HG02938 (cell line): ENCODE data around the gene YY1.
"Not testable (repeated sequence)": the region's sequence is repeated elsewhere in the genome, so short reads cannot be mapped to it uniquely, and the experiment has no call there.

Experiments used
- ATAC-seq: cut with Tn5 transposase; IDR thresholded peaks from one replicate; pipeline ENCODE4 v1.9.1; 2021; ENCODE audit warnings: mild to moderate bottlenecking, moderate library complexity; ENCODE audit not compliant: unreplicated experiment

The YY1 gene

DNA sequence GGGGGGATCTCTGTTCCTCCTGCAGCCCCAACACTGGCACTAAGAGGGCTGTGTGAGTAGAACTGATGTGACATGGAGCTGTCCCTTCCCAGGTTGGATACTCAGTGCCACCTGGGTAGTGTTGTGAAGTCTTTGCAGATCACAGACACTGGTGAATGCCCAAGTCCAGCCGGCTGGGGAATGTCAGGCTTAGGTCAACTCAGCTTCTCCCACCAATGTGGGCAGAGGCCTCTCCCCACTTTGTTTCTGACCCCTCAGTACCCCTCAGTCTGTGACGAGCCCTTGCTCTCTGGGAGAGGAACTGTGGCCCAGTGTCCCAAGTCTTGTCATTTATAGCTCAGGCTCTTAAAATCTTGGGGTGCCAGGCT is 56.0 kb downstream of the YY1 start:
- ATAC-seq: no peak

DNA sequence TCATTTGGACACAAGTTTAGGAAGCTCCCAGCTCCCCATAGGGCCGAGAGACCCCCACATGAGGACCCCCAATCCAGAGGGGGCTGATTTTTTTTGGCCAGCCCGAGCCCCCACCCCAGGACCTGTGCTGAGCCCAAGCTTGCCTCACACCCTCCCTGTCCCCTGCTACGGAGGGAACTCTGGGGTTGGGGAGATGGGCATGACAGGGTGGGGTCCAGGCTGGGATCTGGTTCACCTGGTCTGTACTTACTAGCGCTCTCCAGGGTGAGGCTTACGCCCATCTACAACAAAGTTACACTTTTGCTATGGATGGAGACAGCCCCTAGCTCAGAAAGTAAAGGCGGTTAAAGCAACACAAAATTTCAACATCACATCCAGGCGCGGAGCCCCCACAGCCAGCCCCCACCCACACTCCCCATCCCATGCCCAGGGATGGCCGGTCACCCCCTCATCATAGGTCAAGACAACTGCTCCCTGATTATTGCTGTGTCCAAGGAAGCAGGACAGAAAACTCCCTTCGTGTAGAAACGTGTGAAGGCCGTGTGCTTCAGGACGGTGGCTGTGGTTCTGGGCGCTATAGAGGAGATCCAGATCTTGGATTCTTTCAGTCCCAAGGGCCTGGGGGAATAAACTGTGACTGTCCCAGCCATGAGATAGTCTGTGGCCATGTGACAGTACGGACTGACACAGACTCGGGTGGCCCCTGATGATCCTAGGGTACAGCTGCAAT is 56.6 kb downstream of the YY1 start:
- no peak for ATAC-seq

DNA sequence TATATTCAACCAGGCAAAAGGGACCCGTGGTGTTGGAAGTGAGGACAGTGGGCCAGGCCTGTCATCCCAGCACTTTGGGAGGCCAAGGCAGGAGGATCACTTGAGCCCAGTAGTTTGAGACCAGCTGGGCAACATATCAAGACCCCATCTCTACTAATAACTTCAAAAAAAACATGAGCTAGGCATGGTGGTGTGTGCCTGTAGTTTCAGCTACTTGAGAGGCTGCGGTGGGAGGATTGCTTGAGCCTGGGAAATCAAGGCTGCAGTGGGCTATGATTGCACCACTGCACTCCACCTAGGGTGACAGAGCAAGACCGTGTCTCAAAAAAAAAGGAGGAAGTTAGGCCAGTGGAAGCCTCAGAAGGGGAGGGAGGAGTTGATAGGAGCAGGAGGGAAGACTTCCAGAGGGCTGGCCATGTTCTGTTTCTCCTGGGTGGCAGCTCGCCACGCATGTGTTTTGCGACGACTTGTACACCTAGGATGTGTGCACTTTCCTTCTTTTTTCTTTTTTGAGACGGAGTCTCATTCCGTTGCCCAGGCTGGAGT is 57.2 kb downstream of the YY1 start:
- ATAC-seq: no peak

DNA sequence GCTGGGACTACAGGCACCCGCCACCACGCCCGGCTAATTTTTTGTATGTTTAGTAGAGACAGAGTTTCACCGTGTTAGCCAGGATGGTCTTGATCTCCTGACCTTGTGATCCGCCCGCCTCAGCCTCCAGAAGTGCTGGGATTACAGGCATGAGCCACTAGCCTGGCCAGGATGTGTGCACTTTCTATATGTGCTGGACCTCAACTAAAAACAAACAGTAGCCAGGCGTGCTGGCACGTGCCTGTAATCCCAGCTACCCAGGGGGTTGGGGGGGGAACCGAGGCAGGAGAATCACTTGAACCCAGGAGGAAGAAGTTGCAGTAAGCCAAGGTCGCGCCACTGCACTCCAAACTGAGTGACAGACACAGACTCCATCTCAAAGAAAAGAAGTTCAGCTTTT is 57.8 kb downstream of the YY1 start:
- not testable (repeated sequence) for ATAC-seq

DNA sequence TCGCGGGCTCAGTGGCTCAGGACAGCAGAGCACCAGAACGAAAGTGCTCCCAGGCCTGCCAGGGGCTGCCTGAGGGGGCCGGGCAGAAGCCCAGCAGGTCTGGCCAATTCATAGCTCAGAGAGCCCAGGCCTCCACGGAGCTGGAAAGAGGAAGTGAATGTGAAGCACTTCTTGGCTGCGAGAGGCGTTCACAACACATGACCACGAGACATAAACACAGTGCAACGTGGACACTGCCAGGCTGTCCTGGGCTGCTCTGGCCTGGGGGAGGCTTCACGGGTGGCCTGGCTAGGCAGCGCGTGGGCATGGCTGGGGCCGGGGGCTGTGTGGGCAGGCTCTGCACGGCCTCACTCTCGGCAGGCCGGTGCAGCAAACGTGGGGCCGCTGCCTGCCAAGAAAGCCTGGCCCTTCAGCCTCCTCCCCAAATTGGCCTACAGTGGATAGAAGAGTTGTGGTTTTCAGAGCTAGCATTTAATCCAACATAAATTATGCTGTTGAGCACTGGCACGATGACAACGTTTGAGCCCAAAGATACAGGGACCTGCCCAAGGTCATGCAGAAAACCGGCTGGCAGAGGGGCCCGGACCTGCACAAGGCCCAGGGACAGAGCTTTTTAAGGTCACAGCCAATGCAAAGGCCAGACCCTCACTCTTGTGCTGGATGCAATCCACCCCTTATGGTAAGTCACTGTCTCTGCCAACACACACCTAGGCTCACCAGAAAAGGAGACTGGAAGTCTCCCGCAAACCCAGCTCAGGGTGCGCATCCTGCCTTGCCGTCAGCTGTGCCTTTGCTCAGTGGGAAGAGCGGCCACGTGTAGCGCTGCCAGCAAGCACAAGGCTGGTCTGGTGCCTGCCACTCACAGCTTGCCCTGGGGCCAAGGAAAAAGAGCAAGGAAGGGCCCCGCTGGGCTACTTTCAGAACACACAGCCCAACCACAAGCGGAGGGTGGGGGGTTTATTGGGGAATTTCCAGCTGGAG is 58.7 kb downstream of the YY1 start:
- ATAC-seq: peak; percentile 92

DNA sequence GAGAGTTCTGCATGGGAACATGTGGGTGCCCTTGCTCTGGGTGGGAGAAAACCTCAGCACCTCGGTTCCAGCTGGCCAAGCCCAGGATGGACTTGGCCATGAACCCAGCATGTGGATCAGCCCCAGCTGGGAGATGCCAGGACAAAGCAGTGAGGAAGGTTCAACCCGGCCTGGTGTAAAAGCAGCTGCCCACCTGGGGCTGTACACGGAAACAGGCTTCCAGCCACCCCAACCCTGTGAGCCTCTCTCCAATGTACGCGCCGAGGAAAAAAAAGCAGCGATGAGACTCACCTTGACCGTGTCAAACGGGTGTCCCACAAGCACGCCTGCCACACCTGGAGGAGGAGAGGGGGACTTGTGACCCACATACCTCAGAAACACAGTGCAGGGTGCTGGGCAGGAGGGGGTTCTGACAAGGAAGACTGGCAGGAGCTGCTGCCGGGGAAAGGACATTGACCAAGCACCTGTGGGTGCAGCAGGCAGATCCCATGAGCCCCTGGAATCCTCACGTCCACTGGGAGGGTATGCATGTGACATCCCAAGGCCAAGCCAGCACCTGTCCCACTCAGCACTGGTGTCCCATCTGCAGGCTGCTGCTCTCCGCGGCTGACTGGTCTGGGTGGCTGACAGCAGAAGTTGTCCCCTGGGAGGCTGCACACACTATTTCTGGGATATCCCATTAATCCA is 59.8 kb downstream of the YY1 start:
- ATAC-seq: no peak

DNA sequence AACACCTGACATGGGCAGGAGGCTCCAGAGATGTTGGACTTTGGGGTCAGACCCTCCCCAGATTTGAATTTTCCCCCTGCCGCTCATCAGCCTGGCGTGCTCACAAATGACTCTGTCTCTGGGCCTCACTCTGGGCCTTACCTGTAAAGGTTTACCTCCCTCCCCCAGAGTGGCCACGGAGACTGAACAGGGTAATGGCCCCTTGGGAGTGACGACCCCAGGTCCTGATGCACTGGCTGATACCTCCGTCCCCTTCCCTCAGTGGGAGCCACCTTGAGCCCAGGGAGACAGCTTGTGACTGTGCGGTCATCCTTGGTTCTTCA is 60.3 kb downstream of the YY1 start:
- ATAC-seq: no peak

DNA sequence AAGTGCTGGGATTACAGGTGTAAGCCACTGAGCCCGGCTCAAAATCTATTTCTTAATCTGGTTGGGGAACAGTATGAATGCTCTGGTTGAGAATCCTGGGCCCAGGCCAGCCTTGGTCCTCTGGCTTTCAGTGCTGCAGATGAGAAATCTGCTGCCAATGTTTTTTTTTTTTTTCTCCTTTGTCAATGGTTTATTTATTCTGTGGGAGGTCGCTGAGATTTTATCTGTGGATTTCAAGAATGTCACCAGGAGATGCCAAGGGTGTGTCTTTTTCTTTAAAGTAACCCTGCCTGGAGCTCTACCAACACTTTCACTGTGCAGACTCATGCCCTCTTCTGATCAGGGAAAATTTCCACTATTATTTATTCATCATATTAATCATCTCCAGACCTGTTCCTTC is 63.7 kb downstream of the YY1 start:
- no peak for ATAC-seq

DNA sequence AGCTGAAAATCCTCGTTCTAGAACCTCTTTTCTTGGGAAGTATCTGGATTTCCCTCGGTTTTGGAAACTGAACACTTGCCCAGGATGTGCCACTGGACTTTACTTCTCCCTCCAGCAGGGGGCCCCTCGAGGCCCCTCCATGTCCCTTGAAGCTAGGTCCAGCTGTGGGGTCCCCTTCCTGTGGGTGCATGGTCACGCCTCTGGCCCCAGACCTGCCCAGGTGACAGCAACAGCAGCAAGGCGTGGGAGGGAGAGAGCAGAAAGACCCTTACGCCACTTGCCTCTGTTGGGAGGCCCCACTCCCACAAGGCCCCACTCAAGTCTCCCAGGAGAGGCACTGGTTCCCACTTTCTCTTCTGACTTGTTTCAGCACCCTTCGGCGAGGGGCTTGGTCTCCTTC is 64.2 kb downstream of the YY1 start:
- no peak for ATAC-seq

DNA sequence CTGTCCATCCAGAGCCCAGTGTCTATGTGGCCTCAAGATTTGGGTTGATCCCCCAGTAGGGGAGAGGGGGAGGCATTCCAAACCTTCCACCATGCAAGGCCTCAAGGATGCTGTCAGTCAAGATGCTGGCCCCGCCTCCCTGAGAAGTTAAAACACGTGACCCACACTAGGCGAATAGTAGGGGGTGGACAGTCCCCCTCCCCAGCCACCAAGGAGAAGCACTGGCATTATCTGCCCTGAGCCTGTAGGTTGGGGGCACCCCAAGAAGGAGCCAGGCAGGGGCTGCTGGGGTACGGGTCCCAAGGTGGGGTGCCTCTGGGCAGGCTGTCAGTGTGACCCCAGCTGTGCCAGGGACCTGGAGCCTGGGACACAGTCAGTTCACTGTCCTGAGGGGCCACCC is 65.0 kb downstream of the YY1 start:
- no peak for ATAC-seq

DNA sequence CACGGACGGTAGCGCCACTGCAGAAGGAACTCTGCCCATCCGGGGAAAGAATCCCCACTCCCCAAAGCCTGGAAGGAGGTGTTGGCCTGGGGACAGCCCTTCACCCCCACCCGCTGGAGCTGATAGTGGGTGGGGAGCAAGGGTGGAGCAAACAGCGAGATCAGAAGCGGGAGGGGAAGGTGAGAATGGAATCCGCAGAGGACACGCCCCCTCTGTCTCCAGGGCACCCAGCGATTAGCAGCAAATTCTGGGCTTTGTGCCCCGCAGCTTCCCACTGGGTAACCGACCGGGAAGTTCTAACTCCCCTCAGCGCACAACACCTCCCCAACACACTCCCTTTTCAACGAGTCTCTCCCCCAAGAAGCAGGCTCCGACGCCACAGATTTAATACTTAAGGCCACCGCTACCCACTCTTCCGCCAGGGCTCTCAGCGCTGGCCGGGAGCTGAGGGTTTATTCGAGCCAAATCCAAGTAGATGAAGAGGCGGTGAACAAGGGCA is 65.9 kb downstream of the YY1 start:
- ATAC-seq: no peak

DNA sequence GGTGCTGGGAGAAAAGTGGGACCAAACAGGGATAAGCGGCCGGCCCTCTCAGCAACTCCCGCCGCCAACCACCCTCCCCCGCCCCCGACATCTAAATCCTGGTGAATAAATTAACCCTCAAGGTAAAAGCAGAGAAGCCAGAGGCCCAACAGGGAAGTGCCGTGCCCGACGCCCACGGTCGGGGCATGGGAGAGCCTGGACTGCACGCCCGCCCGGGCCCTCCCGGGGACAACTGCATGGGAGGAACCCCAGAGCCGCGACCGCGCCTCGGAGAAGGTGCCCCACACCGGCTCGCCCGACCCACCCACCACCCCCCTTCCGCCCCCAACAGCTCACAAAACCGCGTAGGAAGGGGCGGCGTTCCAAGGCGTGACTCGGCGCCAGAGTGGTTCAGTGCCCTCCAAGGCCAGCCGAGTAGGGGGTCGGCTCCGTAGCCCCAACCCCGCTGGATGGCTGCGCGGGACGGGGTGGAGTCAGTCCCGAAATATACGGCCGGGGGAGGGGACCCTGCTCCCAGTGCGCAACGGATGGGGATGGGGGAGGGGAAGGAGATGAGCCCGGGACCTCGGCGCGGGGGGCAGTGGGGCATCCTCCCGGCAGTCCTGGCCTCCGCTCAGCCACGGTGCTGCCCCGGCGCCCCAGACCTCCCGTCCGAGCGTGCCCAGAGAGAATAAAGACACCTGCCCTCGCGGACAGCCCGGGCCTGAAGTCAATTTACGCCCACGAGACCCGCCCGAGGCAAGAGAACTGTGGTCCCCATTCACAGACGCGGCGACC is 66.6 kb downstream of the YY1 start:
- ATAC-seq: no peak

DNA sequence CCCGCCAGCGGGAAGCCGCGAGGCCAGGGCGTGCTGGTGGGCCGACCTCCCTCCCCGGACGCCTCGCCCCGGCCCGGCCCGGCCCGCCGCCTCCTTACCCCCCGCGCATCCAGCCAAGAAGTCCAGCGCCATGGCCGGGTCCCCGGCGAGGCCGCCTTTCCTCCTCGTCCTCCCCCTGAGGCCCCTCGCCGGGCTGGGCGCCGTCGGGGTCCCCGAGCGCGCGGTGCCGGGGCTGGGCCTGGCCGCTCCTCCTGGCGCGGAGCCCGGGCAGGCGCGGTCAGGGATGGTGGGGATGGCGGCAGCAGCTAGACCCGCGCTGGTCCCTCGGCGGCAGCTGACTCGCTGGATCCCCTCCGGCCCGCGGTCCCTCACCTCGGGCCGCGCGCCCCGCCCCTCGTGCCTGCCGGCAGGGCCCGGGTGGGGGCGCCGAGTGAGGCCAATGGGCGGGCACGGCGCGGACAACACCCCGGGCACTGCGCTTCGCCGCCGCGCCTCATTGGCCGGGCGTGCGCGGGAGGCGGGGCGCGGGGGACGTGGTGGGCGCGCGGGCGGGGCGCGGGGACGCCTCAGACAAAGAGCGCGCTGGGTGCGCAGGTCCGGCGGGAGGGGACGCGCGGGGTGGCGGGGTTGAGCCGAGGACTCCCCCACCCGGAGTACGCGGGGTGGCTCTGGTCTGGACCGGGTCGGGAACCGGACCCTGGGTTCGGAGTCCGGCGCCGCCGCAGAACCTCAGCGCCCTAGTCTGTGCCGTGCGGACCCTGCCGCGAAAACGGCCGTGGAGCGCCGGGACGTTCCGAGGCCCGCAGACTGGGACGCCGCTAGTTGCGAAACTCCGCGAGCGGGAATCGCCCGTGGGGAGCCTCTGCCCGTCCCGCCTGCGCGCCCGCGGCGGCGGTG is 67.4 kb downstream of the YY1 start, which contains the start of gene SLC25A29:
Gene SLC25A29, minus strand, starts transcription at position 344 of the 897 bp plus-strand sequence. Its CDS starts 212 bp downstream, at position 132.
- ATAC-seq: peak; percentile 70

DNA sequence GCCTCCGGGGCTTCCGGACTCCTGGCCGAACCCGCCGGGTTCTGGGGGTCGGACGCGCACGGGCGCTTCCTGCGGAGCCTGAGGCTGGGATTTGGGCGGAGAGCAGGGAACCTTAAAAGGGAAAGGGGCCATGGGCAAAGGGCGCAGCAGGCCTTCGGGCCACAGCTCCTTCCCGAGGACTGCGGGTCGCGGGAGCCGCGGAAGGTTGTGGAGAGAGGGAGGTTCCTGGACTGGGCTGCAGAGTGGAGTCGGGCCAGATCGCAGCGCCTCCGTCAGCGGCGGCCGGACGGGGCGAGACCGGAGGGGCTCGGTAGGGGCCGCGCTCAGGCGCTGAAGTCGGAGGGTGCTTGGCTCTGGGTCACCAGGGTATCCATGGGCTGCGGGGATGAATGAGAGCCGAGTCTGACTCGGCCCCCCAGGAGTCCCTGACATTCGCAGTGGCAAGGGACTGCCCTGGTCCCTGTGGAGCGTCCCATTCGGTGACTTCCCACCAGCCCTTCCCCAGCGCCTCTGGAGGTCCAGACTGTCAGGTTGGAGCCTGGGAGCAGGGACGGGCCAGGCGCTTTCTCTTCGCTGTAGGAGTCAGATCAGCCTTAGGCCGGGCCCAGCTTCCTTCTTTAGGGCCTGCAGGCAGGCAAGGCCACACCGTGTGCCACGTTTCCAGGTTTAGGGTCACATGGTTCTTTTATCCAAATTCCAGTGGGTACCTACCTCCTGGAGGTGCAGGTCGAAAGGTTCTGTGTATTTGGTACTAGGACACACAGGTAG is 68.2 kb downstream of the YY1 start:
- peak; percentile 21 for ATAC-seq

DNA sequence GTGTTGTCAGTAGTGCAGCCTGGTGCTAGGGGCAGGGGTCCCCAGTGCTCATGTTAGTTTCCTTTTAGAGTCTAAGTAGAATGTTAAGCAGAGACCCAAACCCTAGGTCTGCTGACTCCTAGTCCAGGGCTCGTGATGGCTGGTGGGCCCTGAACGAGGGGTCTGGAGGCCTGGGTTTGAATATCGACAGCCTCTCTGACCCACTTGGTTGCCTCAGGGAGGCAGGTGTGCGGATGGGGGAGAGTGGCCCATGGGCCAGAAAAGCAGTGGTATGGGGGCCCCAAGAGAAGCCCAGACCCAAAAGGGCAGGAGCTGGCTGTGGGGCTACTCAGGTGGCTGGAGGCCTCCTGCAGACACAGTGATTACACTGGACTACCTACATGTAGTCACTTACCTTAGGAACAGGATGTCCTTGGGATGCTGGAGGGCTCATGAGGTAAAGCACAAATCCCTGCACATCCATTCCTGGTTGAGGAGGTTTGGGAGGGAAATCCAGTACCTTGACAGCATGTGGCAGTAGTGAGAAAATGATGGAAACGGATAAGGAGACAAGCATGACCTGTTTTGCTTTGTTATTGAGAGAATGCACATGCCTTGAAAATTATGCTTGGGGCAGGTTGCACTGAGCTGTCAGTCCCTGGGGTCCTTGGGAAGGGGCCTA is 69.0 kb downstream of the YY1 start:
- ATAC-seq: no peak

DNA sequence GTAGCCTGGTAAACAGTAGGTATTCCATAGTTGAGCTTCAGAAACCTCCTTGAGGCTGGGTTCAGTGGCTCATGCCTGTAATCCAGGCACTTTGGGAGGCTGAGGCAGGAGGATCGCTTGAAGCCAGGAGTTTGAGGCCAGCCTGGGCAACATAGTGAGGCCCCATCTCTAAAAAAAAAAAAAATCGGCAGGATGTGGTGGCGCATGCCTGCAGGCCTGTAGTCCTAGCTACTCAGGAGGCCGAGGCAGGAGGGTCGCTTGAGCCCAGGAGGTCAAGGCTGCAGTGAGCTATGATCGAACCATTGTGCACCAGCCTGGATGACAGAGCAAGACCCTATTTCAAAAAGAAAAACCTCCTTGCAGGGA is 69.5 kb downstream of the YY1 start:
- not testable (repeated sequence) for ATAC-seq

DNA sequence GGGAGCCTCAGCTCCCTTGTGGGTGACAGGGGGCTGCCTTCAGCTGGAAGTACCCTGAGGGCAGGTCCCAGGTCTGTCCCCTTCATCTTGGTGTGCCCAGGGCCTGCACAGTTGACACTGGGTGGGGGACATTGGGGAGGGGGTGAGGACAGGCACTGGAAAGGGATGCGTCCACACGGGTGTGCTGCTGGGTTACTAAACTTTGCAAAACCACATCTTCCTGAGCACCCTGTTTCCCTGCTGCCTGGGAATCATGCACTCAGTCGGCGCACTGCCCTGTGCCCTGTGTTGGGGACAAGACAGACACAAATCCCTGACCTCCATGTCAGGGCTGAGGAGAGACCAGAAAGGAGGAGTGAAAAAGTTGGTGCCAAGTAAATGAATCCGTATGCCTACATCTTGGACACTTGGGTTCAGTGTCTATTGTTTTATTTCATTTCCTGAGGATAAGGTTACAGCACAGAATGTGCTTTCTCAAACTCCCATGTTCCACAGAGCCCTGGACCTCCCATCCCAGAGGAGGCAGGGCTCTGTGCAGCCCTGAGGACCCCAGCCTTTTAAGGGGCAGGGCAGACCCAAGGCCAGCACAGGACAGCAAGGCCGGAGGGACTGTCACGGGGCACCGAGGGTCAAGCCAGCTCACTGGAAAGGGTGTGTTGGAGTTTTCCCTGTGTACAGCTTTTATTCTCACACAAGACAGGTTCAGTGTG is 70.2 kb downstream of the YY1 start:
- ATAC-seq: no peak
